Stimulated activated naive CD4-positive, alpha-beta T cell (primary cell): ENCODE measurements around the gene NRSN2.
A peak's percentile ranks its signal among the peaks of the same experiment; 100 is the strongest.
"Not testable (repeated sequence)": the region's sequence is repeated elsewhere in the genome, so short reads cannot be mapped to it uniquely, and the experiment has no call there.

ENCODE experiments used
- DNase-seq, 6 experiments: peaks; one replicate each; lab custom pipeline; 2025; lab: John Stamatoyannopoulos, UW

Gene NRSN2

DNA sequence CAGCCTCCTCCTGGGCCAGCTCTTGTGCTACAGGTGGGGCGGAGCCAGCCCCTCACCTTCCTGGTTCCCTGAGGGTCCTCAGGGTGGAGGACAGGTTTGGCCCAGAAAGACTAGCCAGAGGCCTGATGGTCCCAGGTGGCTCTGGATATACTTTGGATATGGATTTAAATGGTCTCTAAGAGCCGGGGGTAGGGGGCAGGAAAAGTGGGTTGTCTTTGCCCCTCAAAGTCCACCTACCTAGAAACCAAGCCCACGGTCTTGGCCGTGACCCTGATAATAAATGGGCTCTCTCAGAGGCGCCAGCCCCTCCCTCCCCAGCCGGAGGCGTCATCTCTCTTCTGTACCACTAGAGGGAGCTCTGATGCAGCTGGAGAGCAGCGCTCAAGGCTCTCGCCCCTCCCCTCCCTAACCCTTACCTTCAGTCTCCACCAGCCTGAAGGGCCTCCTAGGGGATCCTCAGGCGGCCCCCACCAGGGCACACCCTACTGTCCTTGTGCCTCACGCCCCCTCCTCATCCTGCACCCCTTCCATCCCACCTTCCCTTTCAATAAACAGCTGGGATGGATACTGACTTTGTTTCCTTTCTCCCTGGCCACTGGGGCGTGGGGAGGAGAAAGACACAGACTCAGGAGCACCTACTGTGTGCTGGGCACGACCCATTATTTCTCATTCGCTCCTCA lies 7.5 kb downstream of the NRSN2 start:
- peak; percentile 57 to 88 (median 70) for DNase-seq

DNA sequence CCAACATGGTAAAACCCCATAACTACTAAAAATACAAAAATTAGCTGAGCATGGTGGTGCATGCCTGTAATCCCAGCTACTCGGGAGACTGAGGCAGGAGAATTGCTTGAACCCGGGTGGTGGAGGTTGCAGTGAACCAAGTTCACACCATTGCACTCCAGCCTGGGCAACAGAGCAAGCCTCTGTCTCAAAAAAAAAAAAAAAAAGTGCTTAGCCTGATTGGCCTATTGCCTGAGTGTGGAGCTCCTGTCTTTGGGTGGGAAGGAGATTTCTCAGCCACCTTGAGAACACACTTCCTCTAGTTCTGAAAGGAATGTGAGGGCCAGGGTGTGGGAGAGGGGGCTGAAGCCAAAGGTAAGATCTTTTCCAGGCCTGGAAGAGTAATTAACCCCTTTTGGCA lies 9.2 kb downstream of the NRSN2 start:
- not testable (repeated sequence) for DNase-seq

DNA sequence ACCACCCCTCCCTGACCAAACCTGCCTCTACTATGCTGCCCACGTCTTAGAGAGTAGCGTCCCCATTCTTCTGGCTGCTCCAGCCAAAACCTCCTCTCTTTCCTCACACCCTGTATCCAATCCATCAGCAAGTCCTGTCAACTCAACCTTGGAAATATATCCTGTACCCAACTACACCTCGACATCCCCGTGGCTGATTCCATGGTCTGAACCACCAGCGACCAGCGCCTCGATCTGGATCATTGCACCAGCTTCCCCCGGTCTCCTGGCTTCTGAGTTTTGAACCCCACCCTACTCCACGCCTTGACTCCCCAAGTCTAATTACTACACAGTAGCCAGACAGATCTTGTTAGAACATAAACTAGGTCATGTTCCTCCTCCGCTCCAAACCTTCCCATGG lies 9.8 kb downstream of the NRSN2 start:
- DNase-seq, result no peak

DNA sequence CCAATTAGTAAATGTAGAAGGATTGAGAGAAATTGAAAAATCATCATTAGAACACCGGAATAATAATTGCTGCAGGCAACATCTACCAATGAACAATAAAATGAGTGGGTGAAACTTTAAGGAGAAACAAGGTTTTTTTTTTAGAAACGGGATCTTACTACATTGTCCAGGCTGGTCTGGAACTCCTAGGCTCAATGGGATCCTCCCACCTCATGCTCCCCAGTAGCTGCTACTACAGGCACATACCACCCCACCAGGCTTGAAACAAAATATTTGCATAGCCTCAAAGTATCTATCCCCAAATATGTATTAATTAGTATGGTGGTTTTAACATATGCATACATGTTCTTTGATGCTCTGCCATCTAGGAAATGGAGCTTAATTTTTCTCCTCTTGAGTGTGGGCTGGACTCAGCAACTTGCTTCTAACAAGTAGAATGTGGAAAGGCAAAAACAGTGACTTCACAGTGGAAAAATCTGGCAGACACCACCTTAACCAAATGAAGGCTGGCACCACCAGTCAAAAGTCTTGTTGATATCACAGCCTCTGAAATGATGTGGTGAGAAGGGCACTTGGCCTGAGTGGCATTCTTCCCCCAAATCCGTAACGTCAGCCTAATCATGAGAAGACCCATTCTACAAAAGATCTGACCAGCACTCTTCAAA lies 12.1 kb downstream of the NRSN2 start:
- DNase-seq, result no peak

DNA sequence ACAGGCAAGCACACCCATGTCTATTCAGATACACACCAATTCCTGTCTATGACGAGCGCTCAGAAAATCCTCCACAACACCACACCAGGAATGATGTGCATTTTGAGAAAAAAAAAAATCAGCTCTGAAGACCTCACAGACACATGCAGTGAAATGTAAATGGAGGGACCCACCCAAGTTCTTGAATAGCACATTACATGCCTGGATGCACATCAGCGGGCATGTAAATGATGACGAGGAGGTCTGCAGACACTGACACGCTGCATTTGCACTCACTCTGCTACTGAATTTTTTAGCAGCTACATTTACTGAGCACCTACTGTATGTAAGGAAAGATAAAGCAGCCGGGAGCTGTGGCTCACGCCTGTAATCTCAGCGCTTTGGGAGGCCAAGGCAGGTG lies 14.7 kb downstream of the NRSN2 start:
- no peak for DNase-seq

DNA sequence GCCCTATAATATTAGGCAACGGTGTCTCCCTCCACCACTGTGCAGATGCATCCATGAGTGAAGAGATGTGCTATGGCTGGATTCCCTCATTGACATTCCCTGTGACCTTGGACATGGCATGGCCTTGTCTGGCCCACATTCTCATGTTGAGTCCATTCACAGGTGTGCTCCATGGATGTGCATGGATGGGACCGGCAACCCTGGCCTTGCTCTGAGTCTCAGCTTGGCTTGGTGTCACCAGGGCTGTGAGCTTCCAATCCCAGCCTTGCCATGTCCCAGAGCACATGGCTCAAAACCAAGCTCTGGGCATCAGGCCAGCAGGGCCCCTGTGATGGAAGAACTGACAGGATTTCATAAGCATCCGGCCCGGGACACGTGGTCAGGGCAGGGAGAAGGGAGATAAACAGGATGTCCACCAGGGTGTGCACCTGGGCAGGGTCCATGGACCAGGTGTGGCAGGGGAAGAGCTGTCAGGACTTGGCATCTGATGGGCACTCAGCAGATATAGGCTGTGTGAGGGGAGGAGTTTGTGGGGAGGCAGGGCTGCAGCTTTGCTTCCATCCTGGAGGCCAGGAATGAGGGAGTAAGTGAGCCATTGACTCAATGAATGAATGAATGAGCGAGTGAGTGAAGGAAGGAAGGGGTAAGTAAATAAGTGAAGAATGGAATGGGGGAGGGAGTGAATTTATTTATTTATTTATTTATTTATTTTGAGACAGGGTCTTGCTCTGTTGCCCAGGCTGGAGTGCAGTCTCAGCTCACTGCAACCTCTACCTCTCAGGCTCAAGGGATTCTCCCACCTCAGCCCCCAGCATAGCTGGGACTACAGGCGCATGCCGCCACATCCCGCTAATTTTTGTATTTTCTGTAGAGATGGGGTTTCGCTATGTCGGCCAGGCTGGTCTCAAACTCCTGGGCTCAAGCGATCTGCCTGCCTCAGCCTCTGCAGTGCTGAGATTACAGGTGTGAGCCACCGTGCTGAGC lies 15.7 kb downstream of the NRSN2 start:
- peak in 2 of 6 experiments; percentile 7 to 10 for DNase-seq

DNA sequence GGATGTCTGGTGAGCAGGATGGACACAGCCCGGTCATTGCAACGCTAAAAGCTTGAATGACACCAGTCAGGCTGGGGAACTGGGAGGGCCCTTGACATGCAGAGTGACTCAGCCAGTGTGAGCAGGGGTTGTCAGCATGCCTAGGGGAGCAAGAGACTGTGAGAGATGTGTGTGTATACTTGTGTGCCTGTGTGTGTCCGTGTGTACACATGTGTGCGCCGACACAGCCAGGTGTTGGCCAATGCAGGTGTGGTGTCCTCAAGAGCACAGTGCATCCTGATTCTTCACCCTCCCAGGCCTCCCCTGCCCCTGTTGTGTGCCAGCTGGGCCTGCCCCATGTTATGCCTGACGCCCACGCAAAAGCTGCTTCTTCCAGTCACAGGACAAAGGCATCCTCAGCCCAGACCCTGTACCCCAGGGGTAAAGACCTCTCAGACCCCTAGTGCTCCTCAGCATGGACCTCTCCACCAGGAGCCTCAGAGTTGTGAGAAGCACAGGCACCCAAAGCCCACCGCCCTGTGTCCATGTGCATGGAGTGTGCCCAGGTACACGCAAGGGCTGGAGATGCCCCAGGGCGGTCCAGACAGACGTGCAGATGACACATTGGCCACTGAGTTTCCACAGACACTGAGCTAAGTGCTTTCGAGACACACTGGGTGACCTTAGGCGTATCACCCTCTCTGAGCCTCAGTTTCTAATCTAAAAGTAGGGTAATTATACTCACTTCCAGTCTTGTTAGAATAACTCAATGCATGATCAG lies 16.6 kb downstream of the NRSN2 start:
- no peak for DNase-seq

DNA sequence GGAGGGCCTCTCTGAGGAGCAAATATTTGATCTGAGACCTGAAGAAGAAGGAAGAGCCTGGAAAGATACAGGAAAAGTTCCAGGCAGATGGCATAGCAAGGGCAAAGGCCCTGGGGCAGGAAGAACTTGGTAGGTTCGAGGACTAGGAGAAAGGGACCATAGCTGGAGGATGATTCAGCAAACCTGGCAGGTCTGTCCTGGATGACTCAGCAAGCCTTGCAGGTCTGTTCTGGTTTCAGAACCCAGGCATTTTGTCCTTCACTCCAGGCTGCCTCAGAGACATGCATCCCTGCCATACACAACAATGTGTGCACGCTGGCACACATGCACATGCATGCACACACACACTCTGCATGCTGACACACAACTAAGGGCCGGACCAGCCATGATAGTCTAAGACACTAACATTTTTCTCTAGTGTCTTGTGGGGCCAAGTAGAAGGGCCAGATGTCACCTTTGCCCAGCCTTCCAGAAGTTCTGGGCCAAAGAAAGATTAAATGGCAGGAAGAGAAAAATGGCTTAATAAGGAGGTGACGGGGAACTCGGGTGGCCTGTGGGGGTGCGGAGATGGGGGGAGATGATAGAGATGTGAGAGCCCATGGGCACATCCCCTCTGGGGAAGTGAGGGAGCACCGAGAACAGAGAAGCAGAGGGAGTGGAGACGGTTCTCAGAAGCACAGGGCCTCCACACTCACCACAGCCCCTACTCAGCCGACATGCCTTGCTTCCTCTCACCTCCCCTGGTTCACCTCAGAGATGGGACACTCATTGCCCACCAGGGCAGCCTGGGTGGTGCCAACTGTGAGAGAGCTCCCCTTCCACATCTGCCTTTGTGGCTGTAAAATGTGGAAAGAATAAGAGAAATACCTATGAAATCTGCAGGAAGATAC lies 18.2 kb downstream of the NRSN2 start:
- no peak for DNase-seq

DNA sequence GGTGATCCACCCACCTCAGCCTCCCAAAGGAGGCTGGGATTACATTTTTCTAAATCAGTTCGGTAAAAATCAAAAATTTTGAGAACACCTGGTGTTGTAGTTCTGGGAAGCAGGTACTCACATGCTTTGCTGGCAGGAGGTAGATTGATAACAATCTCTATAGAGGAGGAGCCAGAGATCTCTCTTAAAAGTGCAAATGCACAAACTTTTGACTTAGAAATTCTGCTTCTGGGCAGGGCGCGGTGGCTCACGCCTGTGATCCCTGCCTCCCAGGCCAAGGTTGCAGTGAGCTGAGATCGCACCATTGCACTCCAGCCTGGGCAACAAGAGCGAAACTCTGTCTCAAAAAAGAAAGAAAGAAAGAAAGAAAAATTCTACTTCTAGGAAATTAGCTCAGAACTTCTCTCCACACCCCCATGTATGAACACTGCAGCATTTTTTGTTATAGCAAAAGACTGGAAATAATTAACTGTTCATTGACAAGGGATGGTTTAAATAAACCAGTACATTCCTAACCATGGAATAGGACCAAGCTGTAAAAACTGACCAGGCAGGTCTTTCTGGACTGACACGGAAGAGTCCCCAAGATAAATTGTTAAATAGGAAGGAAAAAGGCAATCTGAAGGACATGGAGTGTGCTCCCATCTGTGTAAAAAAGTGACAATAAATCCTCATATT lies 19.3 kb downstream of the NRSN2 start:
- peak in 2 of 6 experiments; percentile 28 to 32 for DNase-seq

DNA sequence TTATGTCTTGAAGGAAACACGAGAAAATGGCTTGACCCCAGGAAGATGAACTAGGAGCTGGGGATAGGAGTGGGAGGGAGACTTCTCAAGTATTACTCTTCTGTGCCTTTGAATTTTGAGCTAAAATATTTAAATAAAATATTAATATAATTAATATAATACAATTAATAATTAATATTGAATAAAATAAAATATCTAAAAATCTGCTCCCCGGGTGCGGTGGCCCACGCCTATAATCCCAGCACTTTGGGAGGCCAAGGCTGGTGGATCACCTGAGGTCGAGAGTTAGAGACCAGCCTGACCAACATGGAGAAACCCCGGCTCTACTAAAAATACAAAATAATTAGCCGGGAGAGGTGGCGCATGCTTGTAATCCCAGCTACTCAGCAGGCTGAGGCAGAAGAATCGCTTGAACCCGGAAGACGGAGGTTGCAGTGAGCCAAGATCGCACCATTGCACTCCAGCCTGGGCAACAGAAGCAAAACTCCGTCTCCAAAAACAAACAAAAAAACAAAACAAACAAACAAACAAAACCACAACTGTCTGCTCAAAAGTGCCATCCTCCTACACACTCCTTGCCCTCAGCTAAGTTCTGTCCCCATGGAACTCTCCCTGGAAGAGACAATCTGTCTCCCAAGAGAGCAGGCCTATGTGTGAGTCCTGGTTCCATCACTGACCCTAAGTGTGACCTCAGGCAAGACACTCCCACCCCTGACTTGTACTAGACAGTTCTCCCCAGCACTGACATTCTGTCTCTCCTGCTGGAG lies 20.0 kb downstream of the NRSN2 start:
- DNase-seq, result no peak

DNA sequence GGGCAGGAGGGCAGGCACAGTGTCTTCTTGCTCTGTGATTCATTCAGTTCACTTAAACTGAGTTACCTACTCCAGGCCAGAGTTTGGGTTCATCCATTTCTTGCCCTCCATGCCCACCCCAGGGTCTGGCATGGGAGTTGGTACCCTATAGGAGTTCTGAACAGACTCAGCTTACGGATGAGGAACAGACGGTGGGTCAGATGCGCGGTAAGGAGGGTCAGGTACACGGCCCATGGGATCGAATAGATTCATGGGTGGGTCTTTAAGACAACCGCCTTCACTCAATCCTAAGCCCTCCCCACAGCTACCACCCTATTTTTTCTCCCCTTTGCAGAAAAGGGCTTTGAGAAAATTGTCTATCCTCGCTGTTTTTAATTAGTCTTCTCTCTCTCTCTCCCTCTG lies 20.6 kb downstream of the NRSN2 start:
- no peak for DNase-seq

DNA sequence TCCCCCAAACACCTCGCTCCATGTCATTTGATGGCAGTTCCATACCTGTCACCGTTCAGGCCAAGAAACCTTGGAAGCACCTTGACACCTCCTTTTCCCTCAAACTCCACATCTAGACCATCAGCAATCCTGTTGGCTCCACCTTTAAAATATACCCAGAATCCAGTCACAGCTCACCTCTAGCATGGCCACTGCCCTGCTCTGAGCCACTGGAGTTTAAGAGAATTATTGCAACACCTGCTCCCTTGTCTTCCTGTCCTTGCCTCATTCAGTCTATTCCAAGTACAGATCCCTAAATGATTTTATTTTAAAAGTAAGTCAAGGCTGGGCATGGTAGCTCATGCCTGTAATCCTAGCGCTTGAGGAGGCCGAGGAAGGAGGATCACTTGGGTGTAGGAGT lies 22.0 kb downstream of the NRSN2 start:
- DNase-seq, result no peak

DNA sequence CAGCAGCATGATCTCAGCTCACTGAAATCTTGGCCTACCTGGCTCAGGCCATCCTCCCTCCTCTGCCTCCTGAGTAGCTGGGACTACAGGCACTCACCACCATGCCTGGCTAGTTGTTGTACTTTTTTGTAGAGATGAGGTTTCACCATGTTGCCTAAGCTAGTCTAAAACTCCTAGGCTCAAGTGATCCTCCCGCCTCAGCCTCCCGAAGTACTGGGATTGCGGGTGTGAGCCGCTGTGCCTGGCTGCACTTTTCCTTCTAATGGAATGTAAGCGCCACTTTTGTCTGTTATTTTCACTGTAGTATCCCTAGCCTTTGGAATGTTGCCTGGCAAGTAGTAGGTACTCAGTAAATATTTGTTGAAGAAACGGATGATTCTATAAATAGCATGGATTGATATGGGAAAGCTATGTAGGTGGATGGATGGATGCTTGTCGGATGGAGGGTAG lies 23.3 kb downstream of the NRSN2 start:
- DNase-seq, result no peak

DNA sequence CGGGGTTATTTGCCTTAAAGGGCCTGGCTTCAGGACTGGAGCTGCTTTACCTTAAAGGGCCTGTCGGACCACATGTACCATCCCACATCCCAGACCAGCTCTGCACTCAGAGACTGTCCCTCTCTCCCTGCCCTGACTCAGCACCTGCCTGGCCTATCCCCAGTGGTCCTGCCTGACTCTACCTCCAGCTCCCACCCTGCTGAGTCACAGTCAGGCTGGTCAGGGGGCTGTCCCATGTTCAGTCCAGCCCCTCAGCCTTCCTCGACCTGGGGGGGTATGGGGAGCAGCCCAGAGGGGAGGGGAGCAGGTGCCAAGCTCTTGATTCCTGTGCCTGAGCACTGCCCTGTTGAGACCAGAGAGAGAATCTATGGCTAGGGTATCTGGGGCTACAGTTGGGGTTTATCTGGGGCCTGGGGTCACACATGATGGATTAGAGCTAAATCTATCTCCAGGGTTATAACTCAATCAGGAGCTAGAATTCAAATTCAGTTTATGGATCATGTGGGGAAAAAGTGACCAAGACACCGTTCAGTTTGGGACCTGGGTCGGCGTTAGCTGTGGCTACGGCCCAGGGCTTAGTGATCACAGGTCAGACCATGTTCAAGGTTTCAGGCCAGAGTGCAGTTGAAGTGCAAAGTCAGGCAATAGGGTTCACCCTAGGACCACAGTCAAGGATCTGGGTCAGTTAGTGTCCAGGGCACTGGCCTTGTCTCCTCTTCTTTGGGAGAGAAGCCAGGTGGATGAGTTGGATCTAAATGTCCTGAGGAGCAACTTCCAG lies 24.3 kb downstream of the NRSN2 start:
- DNase-seq, result no peak

DNA sequence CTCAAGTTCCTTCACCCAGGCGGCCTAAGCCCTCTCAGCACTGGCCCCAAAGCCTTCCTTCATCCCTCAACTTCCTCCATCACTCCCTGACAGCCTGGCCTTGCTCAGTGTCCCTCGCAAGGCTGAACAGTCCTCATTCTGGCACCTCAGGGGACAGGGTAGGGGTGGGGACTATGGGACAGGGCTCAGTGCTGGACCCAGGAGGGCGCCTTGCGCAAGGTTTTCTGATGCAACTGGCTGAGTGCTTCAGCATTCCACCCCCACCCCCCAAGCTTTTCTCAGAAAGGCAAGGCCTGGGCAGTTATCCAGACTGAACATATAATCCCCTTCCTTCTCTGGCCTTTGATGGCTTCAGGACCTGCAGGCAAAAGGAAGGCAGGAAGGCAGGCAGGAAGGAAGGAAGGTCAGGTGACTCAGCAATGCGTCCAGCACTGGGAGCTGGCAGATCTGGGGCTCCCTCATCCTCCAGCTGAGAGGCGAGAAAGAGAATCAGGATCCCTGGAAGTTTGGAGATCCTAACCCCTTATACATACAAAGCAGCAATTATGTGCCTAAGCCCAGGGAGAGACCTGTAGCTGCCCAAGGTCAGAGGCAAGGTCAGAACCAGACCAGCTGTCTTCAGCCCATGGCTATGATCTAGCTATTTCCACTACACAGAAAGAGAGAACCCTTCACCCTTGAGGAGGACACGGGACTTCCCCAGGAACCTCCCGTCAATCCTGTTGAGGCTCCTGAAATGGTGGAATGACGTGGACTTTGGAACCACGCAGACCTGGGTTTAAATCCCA lies 25.0 kb downstream of the NRSN2 start:
- no peak for DNase-seq

DNA sequence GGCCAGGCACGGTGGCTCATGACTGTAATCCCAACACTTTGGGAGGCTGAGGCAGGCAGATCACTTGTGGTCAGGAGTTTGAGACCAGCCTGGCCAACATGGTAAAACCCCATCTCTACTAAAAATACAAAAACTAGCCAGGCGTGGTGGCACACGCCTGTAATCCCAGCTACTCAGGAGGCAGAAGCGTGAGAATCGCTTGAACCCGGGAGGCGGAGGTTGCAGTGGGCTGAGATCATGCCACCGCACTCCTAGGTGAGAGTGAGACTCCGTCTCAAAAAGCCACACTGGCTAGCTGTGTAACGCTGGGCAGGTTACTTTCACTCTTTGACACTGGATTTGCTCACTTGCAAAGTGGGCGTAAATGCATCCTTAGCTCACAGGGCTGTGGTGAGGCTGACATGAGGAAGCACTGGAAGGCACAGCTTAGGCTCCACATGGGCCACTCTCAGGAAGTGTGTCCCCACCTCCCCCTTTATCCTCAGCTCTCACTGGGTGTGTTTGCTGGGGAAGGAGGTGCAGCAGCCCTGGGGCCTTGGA lies 25.7 kb downstream of the NRSN2 start:
- DNase-seq, result not testable (repeated sequence)

DNA sequence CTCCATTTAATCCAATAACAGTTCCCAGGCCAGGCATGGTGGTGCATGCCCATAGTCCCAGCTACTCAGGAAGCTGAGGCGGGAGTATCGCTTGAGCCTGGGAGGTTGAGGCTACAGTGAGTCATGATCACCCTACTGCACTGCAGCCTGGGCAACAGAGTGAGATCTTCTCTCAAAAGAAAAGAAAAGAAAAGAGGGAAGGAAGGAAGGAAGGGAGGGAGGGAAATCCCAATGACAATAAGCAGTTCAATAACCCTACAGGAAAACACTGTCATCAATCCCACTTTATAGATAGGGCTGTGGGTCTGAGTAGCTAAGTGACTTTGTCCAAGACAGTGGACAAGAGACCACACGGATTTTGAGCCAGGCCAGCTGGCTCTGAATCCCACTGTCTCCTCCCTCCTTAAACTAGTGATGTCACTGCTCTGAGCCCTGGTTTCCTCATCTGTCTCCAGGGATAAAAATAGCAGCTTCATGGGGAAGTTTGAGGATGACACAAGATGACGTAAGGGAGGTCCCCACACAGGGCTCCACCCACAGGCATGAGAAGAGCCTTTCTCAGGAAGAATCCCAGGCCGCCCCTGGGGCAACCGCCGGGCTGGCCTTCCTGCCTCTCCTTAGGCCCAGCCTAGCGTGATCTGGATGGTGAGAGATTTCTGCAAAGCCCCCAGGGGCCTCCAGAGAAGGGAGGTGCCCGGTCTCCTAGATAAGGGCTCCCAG lies 26.4 kb downstream of the NRSN2 start:
- no peak for DNase-seq
